Epithelial cell of esophagus (primary cell): ENCODE data around the gene CHI3L1.

ENCODE experiments used
- DNase-seq: peaks from one replicate; pipeline ENCODE4 v3.0.0; 2010; ENCODE audit warnings: low read depth
- H3K4me3 ChIP-seq: 2 replicates; pipeline ENCODE4 v1.5.1; 2011; ENCODE audit warnings: mild to moderate bottlenecking, low read length, control low read depth
- TF ChIP-seq, protein P1 (sequence below): IDR thresholded peaks from 2 replicates; pipeline ENCODE4 v1.5.1; 2011; ENCODE audit warnings: low read depth, mild to moderate bottlenecking, low read length, control low read depth, inconsistent platforms; ENCODE audit not compliant: insufficient read depth; ENCODE audit errors: missing control alignments

Gene CHI3L1

DNA sequence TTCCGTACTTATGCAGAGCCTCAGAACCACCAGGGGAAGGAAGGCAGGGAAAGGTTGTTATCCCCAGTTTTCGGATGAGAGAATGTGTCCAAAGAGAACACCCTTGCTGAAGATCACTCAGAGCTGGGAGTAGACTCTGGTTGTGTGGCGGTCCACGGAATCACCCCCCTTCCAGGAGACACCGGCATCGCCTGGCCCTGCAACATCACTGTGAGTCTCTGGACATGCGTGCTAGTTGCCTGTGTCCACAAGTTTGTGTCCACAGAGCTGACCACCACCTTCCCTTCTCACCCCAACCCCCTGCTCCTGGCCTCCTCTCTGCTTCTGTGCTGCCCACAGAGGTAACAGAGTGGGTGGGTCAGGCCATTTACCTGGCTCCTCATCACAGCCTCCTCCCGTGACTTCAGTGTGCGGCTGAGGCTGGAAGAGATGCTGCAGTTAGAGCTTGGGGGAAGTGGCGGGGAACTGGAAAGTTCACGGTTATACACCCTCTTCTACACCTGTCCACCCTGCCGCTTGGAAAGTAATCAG, 18.2 kb downstream of the CHI3L1 start:
- no peak overlapping the region for H3K4me3 ChIP-seq
- no peak for DNase-seq
- TF ChIP-seq, protein P1, sequence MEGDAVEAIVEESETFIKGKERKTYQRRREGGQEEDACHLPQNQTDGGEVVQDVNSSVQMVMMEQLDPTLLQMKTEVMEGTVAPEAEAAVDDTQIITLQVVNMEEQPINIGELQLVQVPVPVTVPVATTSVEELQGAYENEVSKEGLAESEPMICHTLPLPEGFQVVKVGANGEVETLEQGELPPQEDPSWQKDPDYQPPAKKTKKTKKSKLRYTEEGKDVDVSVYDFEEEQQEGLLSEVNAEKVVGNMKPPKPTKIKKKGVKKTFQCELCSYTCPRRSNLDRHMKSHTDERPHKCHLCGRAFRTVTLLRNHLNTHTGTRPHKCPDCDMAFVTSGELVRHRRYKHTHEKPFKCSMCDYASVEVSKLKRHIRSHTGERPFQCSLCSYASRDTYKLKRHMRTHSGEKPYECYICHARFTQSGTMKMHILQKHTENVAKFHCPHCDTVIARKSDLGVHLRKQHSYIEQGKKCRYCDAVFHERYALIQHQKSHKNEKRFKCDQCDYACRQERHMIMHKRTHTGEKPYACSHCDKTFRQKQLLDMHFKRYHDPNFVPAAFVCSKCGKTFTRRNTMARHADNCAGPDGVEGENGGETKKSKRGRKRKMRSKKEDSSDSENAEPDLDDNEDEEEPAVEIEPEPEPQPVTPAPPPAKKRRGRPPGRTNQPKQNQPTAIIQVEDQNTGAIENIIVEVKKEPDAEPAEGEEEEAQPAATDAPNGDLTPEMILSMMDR, result no peak

DNA sequence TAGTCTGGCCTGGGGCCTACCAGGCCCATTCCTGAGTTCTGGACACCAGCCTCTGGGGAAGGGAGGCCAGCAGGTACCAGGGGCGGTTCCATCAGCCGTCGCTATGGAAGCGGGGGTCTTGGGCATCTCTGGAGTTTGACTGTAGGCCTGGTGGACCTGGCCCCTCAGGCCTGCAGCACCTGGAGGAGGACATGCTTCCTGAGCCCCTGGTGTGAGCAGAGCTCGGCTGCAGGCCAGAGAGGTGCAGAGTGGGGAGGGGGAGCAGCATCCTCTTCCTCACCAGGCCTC, 18.6 kb downstream of the CHI3L1 start:
- DNase-seq, result no peak
- no peak overlapping the region for H3K4me3 ChIP-seq
- TF ChIP-seq, protein P1, result no peak

DNA sequence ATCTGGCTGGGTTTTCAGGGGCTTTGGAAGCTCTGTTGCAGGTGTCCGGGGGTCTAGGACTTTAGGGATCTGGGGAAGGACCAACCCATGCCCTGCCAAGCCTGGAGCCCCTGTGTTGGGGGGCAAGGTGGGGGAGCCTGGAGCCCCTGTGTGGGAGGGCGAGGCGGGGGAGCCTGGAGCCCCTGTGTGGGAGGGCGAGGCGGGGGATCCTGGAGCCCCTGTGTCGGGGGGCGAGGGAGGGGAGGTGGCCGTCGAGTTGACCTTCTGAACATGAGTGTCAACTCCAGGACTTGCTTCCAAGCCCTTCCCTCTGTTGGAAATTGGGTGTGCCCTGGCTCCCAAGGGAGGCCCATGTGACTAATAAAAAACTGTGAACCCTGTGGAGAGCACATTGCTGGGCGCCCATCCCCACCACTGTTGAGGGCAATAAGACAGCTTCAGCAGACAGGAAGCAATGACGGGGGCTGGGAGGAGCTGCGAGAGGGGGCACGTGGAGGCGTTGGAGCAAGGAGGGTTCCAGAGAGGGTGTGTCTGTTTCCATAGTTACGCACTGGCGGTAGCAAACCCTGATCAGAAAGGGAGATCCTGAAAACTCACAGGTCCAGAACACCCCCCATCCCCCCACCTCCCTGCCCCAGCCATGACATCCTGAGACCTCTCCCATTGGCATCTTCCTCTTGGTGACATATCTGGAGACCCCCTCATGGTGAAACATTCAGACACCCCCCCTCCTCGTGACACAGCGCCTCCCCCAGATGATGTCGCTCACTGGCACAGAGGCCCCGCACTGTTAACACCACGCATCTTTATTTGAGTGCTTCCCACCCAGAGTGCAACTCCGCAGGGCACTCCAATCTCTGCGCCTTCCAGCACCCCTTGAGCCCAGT, 19.2 kb downstream of the CHI3L1 start:
- DNase-seq, result no peak

GRCh38 chr1:203166192-203166940, 20.1 kb downstream of the CHI3L1 start:
- TF ChIP-seq, protein P1, result peak; percentile 49
- no peak overlapping the region for H3K4me3 ChIP-seq
- DNase-seq, result peak; percentile 46

More for the DNA sequence above, 19.2 kb downstream of the CHI3L1 start:
- TF ChIP-seq, protein P1, result no peak
- H3K4me3 ChIP-seq, result no peak overlapping the region

DNA sequence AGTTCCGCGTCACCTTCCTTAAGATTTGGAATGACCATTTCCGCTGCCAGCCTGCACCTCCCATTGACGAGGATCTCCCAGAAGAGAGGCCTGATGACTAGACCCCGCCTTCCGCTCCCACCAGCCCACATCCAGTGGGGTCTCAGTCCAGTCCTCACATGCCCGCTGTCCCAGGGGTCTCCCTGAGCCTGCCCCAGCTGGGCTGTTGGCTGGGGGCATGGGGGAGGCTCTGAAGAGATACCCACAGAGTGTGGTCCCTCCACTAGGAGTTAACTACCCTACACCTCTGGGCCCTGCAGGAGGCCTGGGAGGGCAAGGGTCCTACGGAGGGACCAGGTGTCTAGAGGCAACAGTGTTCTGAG, 20.7 kb downstream of the CHI3L1 start:
- TF ChIP-seq, protein P1, result no peak
- no peak overlapping the region for H3K4me3 ChIP-seq
- DNase-seq, result no peak

- H3K4me3 ChIP-seq, result no peak overlapping the region
- no peak for DNase-seq
- TF ChIP-seq, protein P1, result no peak
Measured at GRCh38 chr1:203165101-203165799, 21.3 kb downstream of the CHI3L1 start.
